Thoracic aorta (tissue), 2 donors: ENCODE measurements around the gene DAP. TPM values are rescaled to one million over a fixed set of nuclear protein-coding genes. Genes with fewer than 3 reads are reported as not detected.

ENCODE experiments used
- ATAC-seq: fragments of 150-250 bp; one replicate; pipeline ENCODE4 v1.8.0; 2017; ENCODE audit warnings: low read depth; ENCODE audit not compliant: insufficient number of reproducible peaks, low FRiP score
- DNase-seq: peaks from one replicate; pipeline ENCODE4 v3.0.0-alpha.2; 2020; ENCODE audit warnings: low spot score
- H3K27ac ChIP-seq, 2 donors: fragments of 200-600 bp; sonication (generic); 1 replicate in 1 of 2; 2 replicates in 1 of 2; pipeline ENCODE4 v1.5.1; 2016; ENCODE audit warnings: mild to moderate bottlenecking in 2 of 2, moderate library complexity in 2 of 2
- H3K27me3 ChIP-seq: fragments of 200-600 bp; sonication (generic); replicated peaks from 2 replicates; pipeline ENCODE4 v1.6.0; 2016; ENCODE audit warnings: mild to moderate bottlenecking; ENCODE audit not compliant: insufficient read depth
- H3K36me3 ChIP-seq: fragments of 200-600 bp; sonication (generic); one replicate; pipeline ENCODE4 v1.5.1; 2016
- H3K4me1 ChIP-seq, 2 donors: fragments of 200-600 bp; sonication (generic); 1 replicate in 1 of 2; 2 replicates in 1 of 2; pipeline versions ENCODE4 v1.5.1 to v1.6.0; 2016; ENCODE audit warnings: low read depth in 2 of 2, mild to moderate bottlenecking in 1 of 2; ENCODE audit not compliant: control insufficient read depth in 1 of 2
- H3K4me3 ChIP-seq: fragments of 200-600 bp; sonication (generic); 2 replicates; pipeline ENCODE4 v1.5.1; 2016; ENCODE audit warnings: mild to moderate bottlenecking
- H3K9me3 ChIP-seq: fragments of 200-600 bp; sonication (generic); 2 replicates; pipeline ENCODE4 v1.5.1; 2016
- total RNA-seq, 2 donors: library from RNA; depleted of rRNA; stranded (reverse); fragments of >200 nt; gene quantifications; one replicate each; pipeline versions ENCODE4 v1.1.0 to v1.2.3, GENCODE V29; 2016
- TF ChIP-seq, protein P1 (sequence below): fragments of 200-600 bp; sonication (generic); IDR thresholded peaks from one replicate; pipeline ENCODE4 v1.5.1; 2019; ENCODE audit warnings: antibody characterized with exemption

Gene DAP
- total RNA-seq, 2 donors from 2014 or later, result 79.6 to 113 TPM

DNA sequence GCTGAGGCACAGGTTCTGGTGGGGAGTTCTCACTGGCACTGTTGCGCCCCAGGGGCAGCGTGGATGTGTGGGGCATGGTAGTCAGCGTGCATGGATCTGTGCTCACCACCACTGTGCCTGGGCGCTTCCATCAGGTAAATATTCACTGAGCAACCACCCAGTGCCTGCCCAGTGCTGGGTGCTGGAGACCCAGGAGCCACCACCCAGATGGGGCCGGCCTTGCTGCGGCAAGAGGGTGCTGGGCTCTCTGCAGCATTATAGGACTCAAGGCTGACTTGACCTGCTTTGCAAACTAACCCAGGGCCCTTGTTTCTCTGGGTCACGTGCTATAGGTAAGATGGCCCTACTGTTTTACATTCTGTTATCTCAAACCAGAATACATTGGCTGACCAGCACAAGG, 60.5 kb downstream of the DAP start:
- no peak for DNase-seq
- no peaks in the 10 kb centered on the region for H3K9me3 ChIP-seq
- no peaks in the 10 kb centered on the region for H3K36me3 ChIP-seq
- H3K27ac ChIP-seq, result no peak overlapping the region
- no peak for ATAC-seq
- no peak overlapping the region for H3K4me3 ChIP-seq
- no peaks in the 10 kb centered on the region for H3K27me3 ChIP-seq
- TF ChIP-seq, protein P1, sequence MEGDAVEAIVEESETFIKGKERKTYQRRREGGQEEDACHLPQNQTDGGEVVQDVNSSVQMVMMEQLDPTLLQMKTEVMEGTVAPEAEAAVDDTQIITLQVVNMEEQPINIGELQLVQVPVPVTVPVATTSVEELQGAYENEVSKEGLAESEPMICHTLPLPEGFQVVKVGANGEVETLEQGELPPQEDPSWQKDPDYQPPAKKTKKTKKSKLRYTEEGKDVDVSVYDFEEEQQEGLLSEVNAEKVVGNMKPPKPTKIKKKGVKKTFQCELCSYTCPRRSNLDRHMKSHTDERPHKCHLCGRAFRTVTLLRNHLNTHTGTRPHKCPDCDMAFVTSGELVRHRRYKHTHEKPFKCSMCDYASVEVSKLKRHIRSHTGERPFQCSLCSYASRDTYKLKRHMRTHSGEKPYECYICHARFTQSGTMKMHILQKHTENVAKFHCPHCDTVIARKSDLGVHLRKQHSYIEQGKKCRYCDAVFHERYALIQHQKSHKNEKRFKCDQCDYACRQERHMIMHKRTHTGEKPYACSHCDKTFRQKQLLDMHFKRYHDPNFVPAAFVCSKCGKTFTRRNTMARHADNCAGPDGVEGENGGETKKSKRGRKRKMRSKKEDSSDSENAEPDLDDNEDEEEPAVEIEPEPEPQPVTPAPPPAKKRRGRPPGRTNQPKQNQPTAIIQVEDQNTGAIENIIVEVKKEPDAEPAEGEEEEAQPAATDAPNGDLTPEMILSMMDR, result no peak
- peaks cover 10 to 26% of the 10 kb centered on the region in 2 donors for H3K4me1 ChIP-seq

DNA sequence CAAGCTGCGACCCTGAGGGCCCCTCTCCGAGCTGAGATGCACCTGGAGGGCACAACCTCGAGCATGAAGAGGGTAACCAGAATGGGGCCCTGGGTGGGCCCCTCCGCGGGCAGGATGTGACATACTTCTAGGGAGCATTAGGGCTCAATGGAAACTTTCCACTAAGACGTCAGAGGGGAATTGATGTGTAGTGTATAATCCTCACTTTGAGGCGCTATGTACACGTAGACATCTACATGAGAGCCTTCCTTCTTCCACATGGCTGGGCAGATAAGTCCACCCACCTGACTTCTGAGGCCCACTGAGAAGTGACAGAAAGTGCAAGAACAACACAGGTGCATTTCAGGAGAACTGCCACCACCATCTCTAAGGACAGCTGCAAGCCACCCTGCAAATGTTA, 61.0 kb downstream of the DAP start:
- TF ChIP-seq, protein P1, result no peak
- Histone ChIP-seq H3K27me3 (no peaks in the 10 kb centered on the region), H3K27ac (no peak overlapping the region), H3K4me1 (peaks cover 10 to 30% of the 10 kb centered on the region in 2 donors), H3K9me3 (no peaks in the 10 kb centered on the region), H3K36me3 (no peaks in the 10 kb centered on the region), H3K4me3 (no peak overlapping the region)
- no peak for ATAC-seq
- no peak for DNase-seq

DNA sequence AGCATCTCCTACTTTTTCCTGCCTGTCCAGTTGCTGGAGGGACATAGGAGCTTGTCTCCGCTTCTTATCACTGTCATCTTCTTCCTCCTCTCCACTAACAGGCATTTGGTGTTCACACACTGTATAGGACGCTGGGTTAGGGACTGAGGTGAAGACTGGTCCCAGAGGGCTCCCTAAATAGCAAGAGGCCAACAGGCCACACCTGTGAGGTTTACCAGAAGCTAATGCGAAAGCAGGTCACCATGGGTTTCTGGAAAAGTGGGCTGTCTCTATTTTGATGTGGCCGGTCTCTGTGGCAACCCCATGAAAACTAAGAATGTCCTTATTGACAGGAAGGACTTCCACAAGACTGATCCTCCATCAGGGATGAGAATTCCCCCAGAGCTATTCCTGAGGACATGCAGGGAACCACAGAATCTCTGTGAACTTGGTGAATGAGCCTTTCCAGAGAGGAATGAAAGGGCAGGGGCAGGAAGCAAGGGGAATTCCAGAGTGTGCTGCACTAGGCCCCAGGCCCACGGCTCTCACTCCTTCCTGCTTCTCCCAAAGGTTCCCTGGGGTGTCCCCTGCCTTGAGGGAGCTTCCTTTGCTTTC, 61.7 kb downstream of the DAP start:
- Histone ChIP-seq H3K36me3 (no peaks in the 10 kb centered on the region), H3K4me3 (no peak overlapping the region), H3K9me3 (no peaks in the 10 kb centered on the region), H3K27ac (no peak overlapping the region), H3K4me1 (peaks cover 10 to 30% of the 10 kb centered on the region in 2 donors), H3K27me3 (no peaks in the 10 kb centered on the region)
- TF ChIP-seq, protein P1, result no peak
- ATAC-seq, result no peak
- no peak for DNase-seq

DNA sequence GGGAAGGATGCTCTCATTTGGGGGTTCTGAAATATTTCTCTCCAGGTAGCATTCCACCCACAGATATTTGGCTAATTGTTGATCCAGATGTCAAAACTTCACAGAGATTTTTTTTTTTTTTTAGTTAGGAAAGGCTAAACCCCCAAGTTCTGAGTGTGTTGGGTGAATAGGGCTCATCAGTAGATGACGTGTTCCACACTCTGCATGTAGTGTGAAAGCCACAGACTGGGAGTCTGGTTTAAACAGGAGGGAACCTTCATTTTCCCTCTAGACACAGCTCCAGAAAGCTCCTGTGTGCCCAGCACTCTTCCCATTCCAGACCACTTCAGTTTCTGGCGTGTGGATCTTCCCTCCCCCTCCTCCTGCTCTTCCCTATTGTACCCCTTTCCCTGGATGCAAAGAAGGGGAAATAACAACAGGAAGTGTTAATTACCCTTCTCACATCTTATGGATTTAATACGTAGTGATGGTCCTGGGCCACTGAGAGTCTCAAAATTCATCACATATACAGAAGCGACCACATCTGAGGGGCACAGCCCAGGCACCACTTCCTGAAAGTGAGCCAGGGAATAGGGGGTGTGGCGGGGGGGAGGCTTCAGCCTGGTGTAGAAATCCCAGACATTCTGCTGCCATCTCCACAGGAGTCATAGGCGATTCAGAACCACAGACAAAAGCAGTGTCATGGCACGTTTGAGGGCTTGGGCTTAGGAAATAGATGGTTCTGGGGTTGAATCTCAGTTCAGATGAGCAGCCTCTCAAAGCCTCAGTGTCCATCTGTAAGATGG, 65.1 kb downstream of the DAP start:
- ATAC-seq (no peak), DNase-seq (no peak)
- no peak overlapping the region for H3K27ac ChIP-seq
- no peak overlapping the region for H3K4me3 ChIP-seq
- H3K9me3 ChIP-seq, result no peaks in the 10 kb centered on the region
- TF ChIP-seq, protein P1, result no peak
- peaks cover 0 to 5% of the 10 kb centered on the region in 2 donors for H3K4me1 ChIP-seq
- no peaks in the 10 kb centered on the region for H3K27me3 ChIP-seq
- H3K36me3 ChIP-seq, result no peaks in the 10 kb centered on the region

DNA sequence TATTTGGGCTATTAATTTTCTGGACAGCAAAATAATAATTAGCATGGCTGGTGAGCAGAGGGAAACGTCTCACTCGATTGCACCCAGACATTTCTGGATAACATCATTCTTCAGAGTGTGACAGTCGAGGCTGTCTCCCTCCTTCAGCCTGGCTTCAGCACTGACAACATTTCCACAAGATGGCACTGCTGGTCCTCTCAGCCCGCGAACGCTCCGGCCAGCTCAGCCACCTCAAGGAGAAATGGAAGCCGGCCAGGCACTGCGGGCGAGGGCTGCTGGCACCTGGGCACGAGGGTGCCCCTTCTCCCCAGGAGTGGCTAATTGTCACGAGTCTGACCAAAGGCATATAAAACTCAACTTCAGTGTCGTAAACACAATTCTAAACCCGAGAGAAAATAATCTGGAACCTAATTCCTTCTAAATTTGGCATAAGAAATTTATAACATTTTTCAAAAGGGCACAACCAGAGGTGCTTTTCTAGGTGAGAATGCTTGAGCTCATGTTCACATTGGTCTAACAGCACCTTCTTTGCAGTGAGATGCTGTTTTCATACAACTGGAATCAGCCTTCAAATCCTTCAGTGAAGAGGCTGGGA, 65.9 kb downstream of the DAP start:
- H3K4me1 ChIP-seq, result peaks cover 0 to 5% of the 10 kb centered on the region in 2 donors
- no peak for DNase-seq
- peak; percentile 21 for ATAC-seq
- no peaks in the 10 kb centered on the region for H3K9me3 ChIP-seq
- H3K4me3 ChIP-seq, result no peak overlapping the region
- no peaks in the 10 kb centered on the region for H3K36me3 ChIP-seq
- TF ChIP-seq, protein P1, result peak; percentile 70
- no peaks in the 10 kb centered on the region for H3K27me3 ChIP-seq
- no peak overlapping the region for H3K27ac ChIP-seq
